ENCODE data around the gene SYS1.

The SYS1 gene

DNA sequence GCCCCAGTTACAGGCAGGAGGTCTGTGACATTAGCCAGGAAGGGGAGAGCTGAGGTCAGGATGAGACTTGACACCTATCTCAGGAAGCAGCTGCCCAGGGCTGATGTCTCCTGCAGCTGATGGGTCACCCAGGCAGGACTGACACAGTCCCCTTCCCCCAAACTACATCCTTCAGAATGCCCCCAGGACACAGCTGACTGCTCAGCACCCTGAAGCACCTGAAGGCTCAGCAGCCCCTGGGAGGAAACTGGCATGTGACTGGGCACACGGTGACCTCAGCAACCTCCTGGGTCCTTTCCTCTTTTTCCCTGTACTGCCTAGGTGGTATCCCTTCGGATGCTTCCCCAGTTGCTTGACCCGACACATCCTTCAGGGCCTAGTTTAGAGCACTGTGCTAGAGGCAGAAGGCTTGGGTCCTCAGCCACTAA lies 16.7 kb upstream of the SYS1 start:
- no peaks in the 10 kb centered on the region for H3K9me3 ChIP-seq (ENCODE audit: low read length)
- peaks cover 15% of the 10 kb centered on the region for H3K27me3 ChIP-seq (ENCODE audit: insufficient read depth, low read length)
- H3K27ac ChIP-seq (ENCODE audit: low read depth, low read length, poor library complexity, severe bottlenecking) = no peak overlapping the region
- no peaks in the 10 kb centered on the region for H3F3A ChIP-seq (ENCODE audit: insufficient read depth, low read length)
- no peak overlapping the region for H3K4me2 ChIP-seq (ENCODE audit: low read length)
- no peaks in the 10 kb centered on the region for H3K4me1 ChIP-seq (ENCODE audit: insufficient read depth, low read length, severe bottlenecking)
- no peak overlapping the region for H2AFZ ChIP-seq (ENCODE audit: low read length)
- TF ChIP-seq EZH2 (IDR thresholded peaks at IDR 0.05; ENCODE audit: borderline replicate concordance, low read length) = no peak
- TF ChIP-seq, protein P1, sequence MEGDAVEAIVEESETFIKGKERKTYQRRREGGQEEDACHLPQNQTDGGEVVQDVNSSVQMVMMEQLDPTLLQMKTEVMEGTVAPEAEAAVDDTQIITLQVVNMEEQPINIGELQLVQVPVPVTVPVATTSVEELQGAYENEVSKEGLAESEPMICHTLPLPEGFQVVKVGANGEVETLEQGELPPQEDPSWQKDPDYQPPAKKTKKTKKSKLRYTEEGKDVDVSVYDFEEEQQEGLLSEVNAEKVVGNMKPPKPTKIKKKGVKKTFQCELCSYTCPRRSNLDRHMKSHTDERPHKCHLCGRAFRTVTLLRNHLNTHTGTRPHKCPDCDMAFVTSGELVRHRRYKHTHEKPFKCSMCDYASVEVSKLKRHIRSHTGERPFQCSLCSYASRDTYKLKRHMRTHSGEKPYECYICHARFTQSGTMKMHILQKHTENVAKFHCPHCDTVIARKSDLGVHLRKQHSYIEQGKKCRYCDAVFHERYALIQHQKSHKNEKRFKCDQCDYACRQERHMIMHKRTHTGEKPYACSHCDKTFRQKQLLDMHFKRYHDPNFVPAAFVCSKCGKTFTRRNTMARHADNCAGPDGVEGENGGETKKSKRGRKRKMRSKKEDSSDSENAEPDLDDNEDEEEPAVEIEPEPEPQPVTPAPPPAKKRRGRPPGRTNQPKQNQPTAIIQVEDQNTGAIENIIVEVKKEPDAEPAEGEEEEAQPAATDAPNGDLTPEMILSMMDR (IDR thresholded peaks at IDR 0.05; ENCODE audit: low read length) = no peak
- H3K36me3 ChIP-seq (ENCODE audit: insufficient read depth, low read length) = no peaks in the 10 kb centered on the region
- no peak overlapping the region for H3K4me3 ChIP-seq (ENCODE audit: low read depth, low read length, poor library complexity, severe bottlenecking)
- no peak overlapping the region for H3K9ac ChIP-seq (ENCODE audit: low read length)
- H3K9me2 ChIP-seq (ENCODE audit: low read depth, low read length) = no peaks in the 10 kb centered on the region
- H4K20me1 ChIP-seq (ENCODE audit: insufficient read depth, low read length) = no peaks in the 10 kb centered on the region
- no peaks in the 10 kb centered on the region for H3K79me2 ChIP-seq (ENCODE audit: insufficient read depth, low read length)

DNA sequence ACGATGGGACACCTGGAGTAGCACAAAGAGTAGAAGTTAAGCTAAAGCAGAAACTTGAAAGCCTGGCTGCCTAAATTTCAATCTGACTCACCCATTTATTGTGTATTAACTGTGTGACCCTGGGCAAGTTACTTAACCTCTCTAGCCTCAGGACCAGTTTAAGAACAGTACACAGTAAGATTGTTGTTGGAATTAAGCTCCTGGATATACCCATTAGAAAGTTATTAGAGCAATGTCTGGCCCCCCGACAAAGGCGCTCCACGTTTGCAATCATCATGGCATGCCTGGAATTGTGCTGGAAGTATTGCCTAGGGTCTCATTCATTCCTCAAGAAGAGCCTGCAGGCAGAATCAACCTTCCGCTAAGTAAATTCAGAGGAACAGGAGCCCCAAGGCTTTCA lies 16.1 kb upstream of the SYS1 start:
- Histone ChIP-seq H4K20me1 (ENCODE audit: insufficient read depth, low read length) (no peaks in the 10 kb centered on the region), H3K9me3 (ENCODE audit: low read length) (no peaks in the 10 kb centered on the region), H3K9ac (ENCODE audit: low read length) (no peak overlapping the region), H3K79me2 (ENCODE audit: insufficient read depth, low read length) (no peaks in the 10 kb centered on the region), H3K36me3 (ENCODE audit: insufficient read depth, low read length) (no peaks in the 10 kb centered on the region), H2AFZ (ENCODE audit: low read length) (no peak overlapping the region), H3K27me3 (ENCODE audit: insufficient read depth, low read length) (peaks cover 15% of the 10 kb centered on the region), H3K4me1 (ENCODE audit: insufficient read depth, low read length, severe bottlenecking) (no peaks in the 10 kb centered on the region), H3F3A (ENCODE audit: insufficient read depth, low read length) (no peaks in the 10 kb centered on the region), H3K9me2 (ENCODE audit: low read depth, low read length) (no peaks in the 10 kb centered on the region), H3K27ac (ENCODE audit: low read depth, low read length, poor library complexity, severe bottlenecking) (no peak overlapping the region), H3K4me2 (ENCODE audit: low read length) (no peak overlapping the region), H3K4me3 (ENCODE audit: low read depth, low read length, poor library complexity, severe bottlenecking) (no peak overlapping the region)
- TF ChIP-seq, protein P1 (IDR thresholded peaks at IDR 0.05; ENCODE audit: low read length) = no peak

DNA sequence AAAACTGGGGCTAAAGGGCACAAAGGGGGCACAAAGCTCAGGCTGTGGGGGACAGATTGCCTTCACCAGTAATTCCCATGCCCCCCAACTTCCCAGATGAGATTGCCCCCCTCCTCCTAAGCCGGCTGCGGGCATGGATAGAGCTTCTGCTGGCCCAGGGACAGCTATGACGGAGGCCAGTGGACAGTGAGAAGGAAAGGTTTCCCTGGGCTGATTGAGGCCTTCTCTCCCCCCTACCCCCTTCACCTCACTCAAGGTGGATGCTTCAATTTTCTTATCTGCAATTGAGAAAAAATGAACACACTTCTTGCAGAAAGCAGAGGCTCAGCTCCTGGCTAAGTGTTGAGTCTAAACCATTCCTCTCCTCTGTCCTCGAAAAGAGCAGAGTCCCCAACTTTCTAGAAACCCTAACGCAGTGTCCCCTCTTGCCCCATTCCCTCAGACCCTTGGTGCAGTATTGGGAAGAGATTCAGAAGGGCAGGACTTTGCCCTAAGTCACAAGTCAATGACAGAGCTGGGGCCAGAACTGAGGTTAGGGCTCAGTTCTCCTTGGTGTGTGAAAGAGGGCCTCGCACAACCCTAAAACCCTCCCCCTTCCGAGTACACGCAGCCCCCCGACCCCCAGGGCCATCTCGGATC lies 15.5 kb upstream of the SYS1 start:
- H3K4me1 ChIP-seq (ENCODE audit: insufficient read depth, low read length, severe bottlenecking) = no peaks in the 10 kb centered on the region
- no peaks in the 10 kb centered on the region for H3K36me3 ChIP-seq (ENCODE audit: insufficient read depth, low read length)
- H3F3A ChIP-seq (ENCODE audit: insufficient read depth, low read length) = no peaks in the 10 kb centered on the region
- TF ChIP-seq, protein P1 (IDR thresholded peaks at IDR 0.05; ENCODE audit: low read length) = no peak
- TF ChIP-seq EZH2 (IDR thresholded peaks at IDR 0.05; ENCODE audit: borderline replicate concordance, low read length) = no peak
- H3K79me2 ChIP-seq (ENCODE audit: insufficient read depth, low read length) = no peaks in the 10 kb centered on the region
- no peak overlapping the region for H3K9ac ChIP-seq (ENCODE audit: low read length)
- H4K20me1 ChIP-seq (ENCODE audit: insufficient read depth, low read length) = no peaks in the 10 kb centered on the region
- no peaks in the 10 kb centered on the region for H3K9me2 ChIP-seq (ENCODE audit: low read depth, low read length)
- H3K27me3 ChIP-seq (ENCODE audit: insufficient read depth, low read length) = peaks cover 15% of the 10 kb centered on the region
- H3K27ac ChIP-seq (ENCODE audit: low read depth, low read length, poor library complexity, severe bottlenecking) = no peak overlapping the region
- no peak overlapping the region for H3K4me3 ChIP-seq (ENCODE audit: low read depth, low read length, poor library complexity, severe bottlenecking)
- no peak overlapping the region for H3K4me2 ChIP-seq (ENCODE audit: low read length)
- H2AFZ ChIP-seq (ENCODE audit: low read length) = no peak overlapping the region
- no peaks in the 10 kb centered on the region for H3K9me3 ChIP-seq (ENCODE audit: low read length)

Data from OCI-LY1 (cell line).